ENCODE results near the gene NKAIN2.
A peak's percentile ranks its signal among the peaks of the same experiment; 100 is the strongest.
"Not testable (repeated sequence)": the region's sequence is repeated elsewhere in the genome, so short reads cannot be mapped to it uniquely, and the experiment has no call there.

Gene NKAIN2

GRCh38 chr6:123972600-123973294 lies 169.1 kb downstream of the NKAIN2 start:
- no peak for DNase-seq

- DNase-seq, result no peak
Measured at GRCh38 chr6:123980311-123980710, 176.6 kb downstream of the NKAIN2 start.

- no peak for DNase-seq
Measured at GRCh38 chr6:123986938-123987337, 183.3 kb downstream of the NKAIN2 start.

GRCh38 chr6:123989918-123990317 lies 186.3 kb downstream of the NKAIN2 start:
- DNase-seq, result not testable (repeated sequence)

GRCh38 chr6:123990376-123990775 lies 186.7 kb downstream of the NKAIN2 start:
- peak; percentile 74 for DNase-seq

- DNase-seq, result no peak
Measured at GRCh38 chr6:123994168-123994567, 190.5 kb downstream of the NKAIN2 start.

- no peak for DNase-seq
Measured at GRCh38 chr6:123994891-123995635, 191.4 kb downstream of the NKAIN2 start.

- peak; percentile 65 for DNase-seq
Measured at GRCh38 chr6:123997223-123997622, 193.6 kb downstream of the NKAIN2 start.

GRCh38 chr6:124002377-124003081 lies 198.9 kb downstream of the NKAIN2 start:
- DNase-seq, result no peak

- DNase-seq, result no peak
Measured at GRCh38 chr6:124007266-124007665, 203.6 kb downstream of the NKAIN2 start.

- DNase-seq, result no peak
Measured at GRCh38 chr6:124008000-124008987, 204.6 kb downstream of the NKAIN2 start.

GRCh38 chr6:124008988-124009765 lies 205.5 kb downstream of the NKAIN2 start:
- no peak for DNase-seq

GRCh38 chr6:124010574-124010973 lies 206.9 kb downstream of the NKAIN2 start:
- DNase-seq, result no peak

GRCh38 chr6:124011180-124011579 lies 207.5 kb downstream of the NKAIN2 start:
- DNase-seq, result no peak

- not testable (repeated sequence) for DNase-seq
Measured at GRCh38 chr6:124022051-124022450, 218.4 kb downstream of the NKAIN2 start.

- no peak for DNase-seq
Measured at GRCh38 chr6:124022641-124023040, 219.0 kb downstream of the NKAIN2 start.

GRCh38 chr6:124026694-124027093 lies 223.0 kb downstream of the NKAIN2 start:
- peak; percentile 36 for DNase-seq

- DNase-seq, result peak; percentile 12
Measured at GRCh38 chr6:124027392-124027791, 223.7 kb downstream of the NKAIN2 start.

- no peak for DNase-seq
Measured at GRCh38 chr6:124028117-124028516, 224.5 kb downstream of the NKAIN2 start.

- no peak for DNase-seq
Measured at GRCh38 chr6:124029567-124029966, 225.9 kb downstream of the NKAIN2 start.

GRCh38 chr6:124033501-124033900 lies 229.8 kb downstream of the NKAIN2 start:
- no peak for DNase-seq

GRCh38 chr6:124036384-124036783 lies 232.7 kb downstream of the NKAIN2 start:
- no peak for DNase-seq
